Dendritic cell treated with granulocyte-macrophage colony-stimulating factor and Interleukin-4, amounts not matched to agents 40 ng/mL and 50 ng/mL, for 4 days (primary cell): ENCODE results near the gene OPN5.

Experiments used
- H3K27ac Mint-ChIP-seq: one replicate; pipeline ENCODE4 v1.8.0; 2022; ENCODE audit warnings: mild to moderate bottlenecking, mixed read lengths
- H3K27me3 Mint-ChIP-seq: one replicate; pipeline ENCODE4 v1.8.0; 2022; ENCODE audit warnings: mild to moderate bottlenecking, mixed read lengths
- H3K36me3 Mint-ChIP-seq: one replicate; pipeline ENCODE4 v1.8.0; 2022; ENCODE audit warnings: low read depth, mixed read lengths
- H3K4me1 Mint-ChIP-seq: one replicate; pipeline ENCODE4 v1.8.0; 2022; ENCODE audit warnings: low read depth, mixed read lengths
- H3K4me3 Mint-ChIP-seq: one replicate; pipeline ENCODE4 v1.8.0; 2022; ENCODE audit warnings: mild to moderate bottlenecking, moderate library complexity, mixed read lengths
- H3K9me3 Mint-ChIP-seq: one replicate; pipeline ENCODE4 v1.8.0; 2022; ENCODE audit warnings: mixed read lengths
- intact Hi-C: fragments of 100-400 bp; cut with micrococcal nuclease; formaldehyde crosslinking; loops from one replicate; pipeline ENCODE4 v1.15.0; 2022

The OPN5 gene

GRCh38 chr6:47810885-47811284 is 29.1 kb downstream of the OPN5 start:
- no peak overlapping the region for H3K4me3 Mint-ChIP-seq
- H3K27ac Mint-ChIP-seq = no peak overlapping the region
- H3K4me1 Mint-ChIP-seq = no peaks in the 10 kb centered on the region
- H3K9me3 Mint-ChIP-seq = no peaks in the 10 kb centered on the region
- intact Hi-C loops = no loop called here
- H3K36me3 Mint-ChIP-seq = no peaks in the 10 kb centered on the region
- H3K27me3 Mint-ChIP-seq = peaks cover 3% of the 10 kb centered on the region

GRCh38 chr6:47811443-47811842 is 29.6 kb downstream of the OPN5 start:
- intact Hi-C loops = no loop called here
- H3K27ac Mint-ChIP-seq = no peak overlapping the region

GRCh38 chr6:47817749-47818148 is 35.9 kb downstream of the OPN5 start:
- Mint-ChIP-seq H3K9me3 (no peaks in the 10 kb centered on the region), H3K27ac (no peak overlapping the region), H3K4me1 (no peaks in the 10 kb centered on the region), H3K27me3 (no peaks in the 10 kb centered on the region), H3K36me3 (no peaks in the 10 kb centered on the region), H3K4me3 (no peak overlapping the region)
- intact Hi-C loops = no loop called here

More at GRCh38 chr6:47811443-47811842, 29.6 kb downstream of the OPN5 start:
- Mint-ChIP-seq H3K4me1 (no peaks in the 10 kb centered on the region), H3K27me3 (peaks cover 3% of the 10 kb centered on the region), H3K9me3 (no peaks in the 10 kb centered on the region), H3K36me3 (no peaks in the 10 kb centered on the region), H3K4me3 (no peak overlapping the region)

- Mint-ChIP-seq H3K27me3 (no peaks in the 10 kb centered on the region), H3K27ac (no peak overlapping the region), H3K4me3 (no peak overlapping the region), H3K9me3 (no peaks in the 10 kb centered on the region), H3K4me1 (no peaks in the 10 kb centered on the region), H3K36me3 (no peaks in the 10 kb centered on the region)
- intact Hi-C loops = no loop called here
Measured at GRCh38 chr6:47819461-47819860, 37.6 kb downstream of the OPN5 start.

- Mint-ChIP-seq H3K36me3 (no peaks in the 10 kb centered on the region), H3K9me3 (no peaks in the 10 kb centered on the region), H3K4me3 (no peak overlapping the region), H3K27me3 (no peaks in the 10 kb centered on the region), H3K4me1 (no peaks in the 10 kb centered on the region), H3K27ac (no peak overlapping the region)
- intact Hi-C loops = no loop called here
Measured at GRCh38 chr6:47822856-47823554, 41.2 kb downstream of the OPN5 start.

- Mint-ChIP-seq H3K9me3 (peaks cover 2% of the 10 kb centered on the region), H3K27ac (no peak overlapping the region), H3K36me3 (no peaks in the 10 kb centered on the region), H3K27me3 (no peaks in the 10 kb centered on the region), H3K4me1 (no peaks in the 10 kb centered on the region), H3K4me3 (no peak overlapping the region)
- intact Hi-C loops = no loop called here
Measured at GRCh38 chr6:47832386-47833100, 50.7 kb downstream of the OPN5 start.

GRCh38 chr6:47834196-47834595 is 52.4 kb downstream of the OPN5 start:
- Mint-ChIP-seq H3K9me3 (peaks cover 9% of the 10 kb centered on the region), H3K36me3 (no peaks in the 10 kb centered on the region), H3K27me3 (no peaks in the 10 kb centered on the region), H3K4me3 (no peak overlapping the region), H3K27ac (no peak overlapping the region), H3K4me1 (no peaks in the 10 kb centered on the region)
- intact Hi-C loops = no loop called here

- Mint-ChIP-seq H3K27me3 (no peaks in the 10 kb centered on the region), H3K36me3 (no peaks in the 10 kb centered on the region), H3K27ac (no peak overlapping the region), H3K4me1 (no peaks in the 10 kb centered on the region), H3K4me3 (no peak overlapping the region), H3K9me3 (peaks cover 9% of the 10 kb centered on the region)
- intact Hi-C loops = no loop called here
Measured at GRCh38 chr6:47836046-47836445, 54.2 kb downstream of the OPN5 start.

- intact Hi-C loops = no loop called here
- no peaks in the 10 kb centered on the region for H3K4me1 Mint-ChIP-seq
- H3K27me3 Mint-ChIP-seq = no peaks in the 10 kb centered on the region
- no peak overlapping the region for H3K4me3 Mint-ChIP-seq
- H3K36me3 Mint-ChIP-seq = no peaks in the 10 kb centered on the region
- H3K9me3 Mint-ChIP-seq = peaks cover 9% of the 10 kb centered on the region
- H3K27ac Mint-ChIP-seq = no peak overlapping the region
Measured at GRCh38 chr6:47836639-47837038, 54.8 kb downstream of the OPN5 start.

GRCh38 chr6:47839645-47840044 is 57.8 kb downstream of the OPN5 start:
- no peaks in the 10 kb centered on the region for H3K27me3 Mint-ChIP-seq
- H3K27ac Mint-ChIP-seq = no peak overlapping the region
- H3K4me1 Mint-ChIP-seq = no peaks in the 10 kb centered on the region
- no peaks in the 10 kb centered on the region for H3K36me3 Mint-ChIP-seq
- no peak overlapping the region for H3K4me3 Mint-ChIP-seq
- intact Hi-C loops = no loop called here
- H3K9me3 Mint-ChIP-seq = peaks cover 9% of the 10 kb centered on the region

GRCh38 chr6:47844881-47845280 is 63.0 kb downstream of the OPN5 start:
- Mint-ChIP-seq H3K36me3 (no peaks in the 10 kb centered on the region), H3K9me3 (peaks cover 7% of the 10 kb centered on the region), H3K4me1 (no peaks in the 10 kb centered on the region), H3K27ac (no peak overlapping the region), H3K4me3 (no peak overlapping the region), H3K27me3 (no peaks in the 10 kb centered on the region)
- intact Hi-C loops = no loop called here

- Mint-ChIP-seq H3K4me3 (no peak overlapping the region), H3K4me1 (no peaks in the 10 kb centered on the region), H3K36me3 (no peaks in the 10 kb centered on the region), H3K27me3 (no peaks in the 10 kb centered on the region), H3K9me3 (peaks cover 7% of the 10 kb centered on the region), H3K27ac (no peak overlapping the region)
- intact Hi-C loops = no loop called here
Measured at GRCh38 chr6:47846752-47847151, 64.9 kb downstream of the OPN5 start.

- Mint-ChIP-seq H3K9me3 (peaks cover 7% of the 10 kb centered on the region), H3K4me1 (no peaks in the 10 kb centered on the region), H3K4me3 (no peak overlapping the region), H3K36me3 (no peaks in the 10 kb centered on the region), H3K27ac (no peak overlapping the region), H3K27me3 (no peaks in the 10 kb centered on the region)
- intact Hi-C loops = no loop called here
Measured at GRCh38 chr6:47851091-47851490, 69.3 kb downstream of the OPN5 start.

GRCh38 chr6:47852727-47853126 is 70.9 kb downstream of the OPN5 start:
- intact Hi-C loops = no loop called here
- H3K27me3 Mint-ChIP-seq = no peaks in the 10 kb centered on the region
- H3K9me3 Mint-ChIP-seq = no peaks in the 10 kb centered on the region
- no peaks in the 10 kb centered on the region for H3K4me1 Mint-ChIP-seq
- no peak overlapping the region for H3K4me3 Mint-ChIP-seq
- H3K36me3 Mint-ChIP-seq = no peaks in the 10 kb centered on the region
- H3K27ac Mint-ChIP-seq = no peak overlapping the region

- Mint-ChIP-seq H3K9me3 (no peaks in the 10 kb centered on the region), H3K27me3 (no peaks in the 10 kb centered on the region), H3K36me3 (no peaks in the 10 kb centered on the region), H3K27ac (no peak overlapping the region), H3K4me3 (no peak overlapping the region), H3K4me1 (no peaks in the 10 kb centered on the region)
- intact Hi-C loops = no loop called here
Measured at GRCh38 chr6:47853766-47854165, 71.9 kb downstream of the OPN5 start.
